HCT116 (cell line): ENCODE results near the gene TEX22. TPM values are rescaled to one million over a fixed set of nuclear protein-coding genes. Genes with fewer than 3 reads are reported as not detected.

Experiments used
- ATAC-seq: fragments of 200-7000 bp; cut with Tn5 transposase; 2 replicates; pipeline ENCODE4 v1.9.1; 2020; ENCODE audit warnings: mild to moderate bottlenecking, moderate library complexity
- BruUV-seq: library from RNA; stranded (reverse); fragments of 400-500 nt; replicated peaks from 2 replicates; lab custom pipeline; 2021; lab: Mats Ljungman, UMichigan
- CTCF ChIA-PET: fragments of 300-600 bp; sonication (Branson Sonifier 250); formaldehyde crosslinking; loops from one replicate; lab custom pipeline; 2021; ENCODE audit warnings: antibody characterized with exemption; lab: Charles Lee
- POLR2A ChIA-PET: fragments of 300-600, 350-600 bp; sonication (Branson Sonifier 250); formaldehyde crosslinking; loops from one replicate; lab custom pipeline; 2021; ENCODE audit warnings: antibody characterized with exemption; lab: Charles Lee
- RAD21 ChIA-PET, 2 experiments: fragments of 300-600 bp; sonication (Branson Sonifier 250); formaldehyde crosslinking; loops; one replicate each; lab custom pipeline; 2023; ENCODE audit warnings: low total read pairs in 2 of 2; ENCODE audit not compliant: uncharacterized antibody in 2 of 2, unreplicated experiment in 2 of 2, low non-redundant PET in 1 of 2; lab: Charles Lee
- DNase-seq: peaks from one replicate; pipeline ENCODE4 v3.0.0-alpha.2; 2010; ENCODE audit warnings: low read depth, low spot score
- H2AFZ ChIP-seq: fragments of 200-600 bp; shearing (Covaris generic), sonication (generic); 2 replicates; pipeline ENCODE4 v1.6.1; 2017; ENCODE audit warnings: low read depth, mixed run types, mixed read lengths, antibody characterized with exemption, low read length; ENCODE audit not compliant: poor library complexity, severe bottlenecking
- H3K27ac ChIP-seq: 2 replicates; pipeline ENCODE4 v1.5.1; 2012; ENCODE audit warnings: low read depth, low read length
- H3K27me3 ChIP-seq: fragments of 200-600 bp; sonication (generic); 2 replicates; pipeline ENCODE4 v1.6.1; 2016; ENCODE audit warnings: mixed run types, low read length, mixed read lengths; ENCODE audit not compliant: insufficient read depth
- H3K36me3 ChIP-seq, 2 experiments: fragments of 200-500 bp in 1 of 2; fragments of 200-600 bp in 1 of 2; sonication (Bioruptor generic) in 1 of 2; sonication (generic) in 1 of 2; 2 replicates each; pipeline versions ENCODE4 v1.5.1 to v1.6.1; 2014 to 2016; ENCODE audit warnings: low read length in 2 of 2, inconsistent platforms in 1 of 2, mixed read lengths in 1 of 2, mixed run types in 1 of 2; ENCODE audit not compliant: insufficient read depth in 2 of 2, control insufficient read depth in 1 of 2
- H3K4me1 ChIP-seq, 2 experiments: fragments of 200-600 bp in 1 of 2; sonication (generic) in 1 of 2; 2 replicates each; pipeline versions ENCODE4 v1.5.1 to v1.6.1; 2012 to 2017; ENCODE audit warnings: low read length in 2 of 2, inconsistent platforms in 1 of 2, mild to moderate bottlenecking in 1 of 2, mixed read lengths in 1 of 2, mixed run types in 1 of 2, moderate library complexity in 1 of 2; ENCODE audit not compliant: insufficient read depth in 2 of 2, control insufficient read depth in 1 of 2
- H3K4me2 ChIP-seq: fragments of 200-600 bp; sonication (generic); 2 replicates; pipeline ENCODE4 v1.6.1; 2017; ENCODE audit warnings: mixed run types, low read length, mixed read lengths
- H3K4me3 ChIP-seq, 2 experiments: fragments of 200-600 bp in 1 of 2; sonication (generic) in 1 of 2; replicated peaks in 1 of 2; 2 replicates each; pipeline ENCODE4 v1.5.1; 2011 to 2016; ENCODE audit warnings: low read length in 2 of 2, control low read depth in 1 of 2, low read depth in 1 of 2, mild to moderate bottlenecking in 1 of 2, mixed read lengths in 1 of 2, mixed run types in 1 of 2
- H3K79me2 ChIP-seq: fragments of 200-600 bp; sonication (generic); 2 replicates; pipeline ENCODE4 v1.6.1; 2017; ENCODE audit warnings: mild to moderate bottlenecking, mixed run types, low read length, moderate library complexity, mixed read lengths; ENCODE audit not compliant: insufficient read depth
- H3K9ac ChIP-seq: fragments of 200-600 bp; sonication (generic); 2 replicates; pipeline ENCODE4 v1.6.1; 2016; ENCODE audit warnings: low read length, mixed read lengths
- H3K9me2 ChIP-seq: fragments of 200-600 bp; sonication (generic), shearing (Covaris generic); 2 replicates; pipeline ENCODE4 v1.6.1; 2017; ENCODE audit warnings: mixed run types, mild to moderate bottlenecking, moderate library complexity; ENCODE audit not compliant: insufficient read depth
- H3K9me3 ChIP-seq, 2 experiments: fragments of 200-500 bp in 1 of 2; fragments of 200-600 bp in 1 of 2; sonication (Bioruptor generic) in 1 of 2; sonication (generic) in 1 of 2; 2 replicates each; pipeline ENCODE4 v1.6.1; 2014 to 2017; ENCODE audit warnings: low read length in 2 of 2, mixed read lengths in 2 of 2, inconsistent platforms in 1 of 2, low read depth in 1 of 2, mild to moderate bottlenecking in 1 of 2, mixed run types in 1 of 2, moderate library complexity in 1 of 2; ENCODE audit not compliant: control insufficient read depth in 1 of 2, insufficient read depth in 1 of 2
- H4K20me1 ChIP-seq: fragments of 200-600 bp; sonication (generic), shearing (Covaris generic); 2 replicates; pipeline ENCODE4 v1.6.1; 2017; ENCODE audit warnings: mixed run types, mild to moderate bottlenecking, moderate library complexity; ENCODE audit not compliant: insufficient read depth
- CEBPB ChIP-seq: IDR thresholded peaks from 2 replicates; pipeline ENCODE4 v1.6.1; 2012; ENCODE audit warnings: low read depth
- ELF1 ChIP-seq: IDR thresholded peaks from 2 replicates; pipeline ENCODE4 v1.6.1; 2012; ENCODE audit warnings: low read depth, borderline replicate concordance
- EZH2 ChIP-seq: fragments of 200-600 bp; sonication (generic); IDR thresholded peaks from 2 replicates; pipeline ENCODE4 v1.6.1; 2017; ENCODE audit warnings: antibody characterized with exemption, mixed run types
- JUND ChIP-seq: IDR thresholded peaks from 2 replicates; pipeline ENCODE4 v1.6.1; 2012
- TCF7L2 ChIP-seq: IDR thresholded peaks from 2 replicates; pipeline ENCODE4 v1.7.0; 2011; ENCODE audit warnings: borderline replicate concordance, inconsistent platforms; ENCODE audit not compliant: insufficient read depth, insufficient read length; ENCODE audit errors: extremely low read depth
- YY1 ChIP-seq: IDR thresholded peaks from 2 replicates; pipeline ENCODE4 v1.6.1; 2011; ENCODE audit warnings: low read length, low read depth, moderate library complexity, mild to moderate bottlenecking; ENCODE audit not compliant: insufficient replicate concordance; ENCODE audit errors: extremely low read depth
- ZNF274 ChIP-seq: fragments of 200-500 bp; sonication (Bioruptor generic); IDR thresholded peaks from 2 replicates; pipeline ENCODE4 v1.6.1; 2014; ENCODE audit warnings: mild to moderate bottlenecking, low read depth, low read length, inconsistent platforms
- intact Hi-C: fragments of 100-400 bp; cut with micrococcal nuclease; formaldehyde crosslinking; loops from 2 replicates; pipeline ENCODE4 v1.10.0; 2022
- total RNA-seq: library from RNA; stranded (reverse); gene quantifications from one replicate; pipeline ENCODE4 v1.2.1, GENCODE V29; 2021; ENCODE audit not compliant: unreplicated experiment
- TF ChIP-seq, protein P1 (sequence below): IDR thresholded peaks from 2 replicates; pipeline ENCODE4 v1.6.1; 2012
- TF ChIP-seq, protein P2 (sequence below), 3 experiments: fragments of 200-600 bp in 1 of 3; sonication (generic) in 1 of 3; IDR thresholded peaks in 2 of 3; conservative IDR thresholded peaks in 1 of 3; 2 replicates each; pipeline ENCODE4 v1.5.1; 2012 to 2017; ENCODE audit warnings: low read depth in 2 of 3, low read length in 2 of 3, antibody characterized with exemption in 1 of 3, borderline replicate concordance in 1 of 3, control low read depth in 1 of 3, mild to moderate bottlenecking in 1 of 3, mixed read lengths in 1 of 3, mixed run types in 1 of 3, moderate library complexity in 1 of 3; ENCODE audit not compliant: insufficient read depth in 1 of 3

TEX22 gene
- total RNA-seq, 1 experiment from 2014 or later, result 3.8 TPM

DNA sequence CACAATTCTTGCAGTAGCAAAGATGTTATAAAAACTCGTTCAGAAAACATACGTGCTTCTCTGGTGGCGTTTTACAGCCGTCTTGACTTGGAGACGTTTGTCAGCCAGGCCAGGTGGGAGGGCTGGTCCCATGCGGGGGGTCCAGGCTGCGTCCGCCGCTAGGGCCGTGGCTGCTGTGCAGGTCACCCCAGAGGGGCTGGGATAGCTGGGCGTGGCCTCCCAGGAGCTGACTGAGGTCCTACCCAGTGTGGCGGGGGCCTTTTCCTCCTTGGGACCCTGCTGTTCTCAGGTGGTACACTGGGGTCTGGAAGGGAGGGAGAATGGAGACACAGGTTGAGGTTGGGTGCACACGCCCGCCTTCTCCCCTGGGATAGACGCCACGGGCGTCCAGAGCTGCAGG, 46.5 kb downstream of the TEX22 start:
- Histone ChIP-seq H3K27ac (no peak overlapping the region), H3K4me2 (no peak overlapping the region), H2AFZ (no peak overlapping the region), H3K4me1 (no peaks in the 10 kb centered on the region), H3K36me3 (peaks cover 4 to 11% of the 10 kb centered on the region in 2 experiments; a peak in 2 of 4 replicates), H4K20me1 (no peaks in the 10 kb centered on the region), H3K9me3 (no peaks in the 10 kb centered on the region), H3K79me2 (peaks cover 28% of the 10 kb centered on the region; the same call in 1 of the 2 replicates), H3K4me3 (no peak overlapping the region), H3K9me2 (no peaks in the 10 kb centered on the region)
- DNase-seq, result no peak
- no peak for ATAC-seq
- intact Hi-C loops, result no loop called here
- ChIA-PET CTCF (no interaction called here), RAD21 (no interaction called here), POLR2A (no interaction called here)
- TF ChIP-seq JUND, result no peak
- no peak for TF ChIP-seq TCF7L2
- no peak for TF ChIP-seq EZH2
- TF ChIP-seq, all 23 proteins: peak for 0
- BruUV-seq, result no TSS peak
- Histone ChIP-seq H3K27me3 (no peaks in the 10 kb centered on the region), H3K9ac (no peak overlapping the region)

DNA sequence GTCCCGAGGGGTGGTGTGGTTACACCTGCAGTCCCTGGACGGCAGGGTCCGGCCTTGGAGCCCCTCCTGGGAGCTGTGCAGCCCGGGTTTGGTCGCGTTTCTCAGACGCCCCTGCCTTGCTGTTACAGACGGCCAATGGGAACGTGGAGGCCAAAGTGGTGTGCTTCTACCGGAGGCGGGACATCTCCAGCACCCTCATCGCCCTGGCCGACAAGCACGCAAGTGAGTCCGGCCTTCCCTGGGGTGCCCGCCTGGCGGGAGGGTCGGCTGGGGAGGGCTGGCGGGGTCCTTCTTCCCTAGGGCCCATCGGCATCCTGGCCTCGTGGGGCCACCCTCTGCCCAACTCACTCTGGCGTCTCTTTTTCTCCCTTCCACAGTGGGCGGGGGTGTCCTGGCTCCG, 47.0 kb downstream of the TEX22 start:
- DNase-seq (no peak), ATAC-seq (no peak)
- TF ChIP-seq ELF1 (no peak), YY1 (no peak), CEBPB (no peak), ZNF274 (no peak)
- TF ChIP-seq, protein P1, sequence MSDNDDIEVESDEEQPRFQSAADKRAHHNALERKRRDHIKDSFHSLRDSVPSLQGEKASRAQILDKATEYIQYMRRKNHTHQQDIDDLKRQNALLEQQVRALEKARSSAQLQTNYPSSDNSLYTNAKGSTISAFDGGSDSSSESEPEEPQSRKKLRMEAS, result no peak
- TF ChIP-seq, protein P2, sequence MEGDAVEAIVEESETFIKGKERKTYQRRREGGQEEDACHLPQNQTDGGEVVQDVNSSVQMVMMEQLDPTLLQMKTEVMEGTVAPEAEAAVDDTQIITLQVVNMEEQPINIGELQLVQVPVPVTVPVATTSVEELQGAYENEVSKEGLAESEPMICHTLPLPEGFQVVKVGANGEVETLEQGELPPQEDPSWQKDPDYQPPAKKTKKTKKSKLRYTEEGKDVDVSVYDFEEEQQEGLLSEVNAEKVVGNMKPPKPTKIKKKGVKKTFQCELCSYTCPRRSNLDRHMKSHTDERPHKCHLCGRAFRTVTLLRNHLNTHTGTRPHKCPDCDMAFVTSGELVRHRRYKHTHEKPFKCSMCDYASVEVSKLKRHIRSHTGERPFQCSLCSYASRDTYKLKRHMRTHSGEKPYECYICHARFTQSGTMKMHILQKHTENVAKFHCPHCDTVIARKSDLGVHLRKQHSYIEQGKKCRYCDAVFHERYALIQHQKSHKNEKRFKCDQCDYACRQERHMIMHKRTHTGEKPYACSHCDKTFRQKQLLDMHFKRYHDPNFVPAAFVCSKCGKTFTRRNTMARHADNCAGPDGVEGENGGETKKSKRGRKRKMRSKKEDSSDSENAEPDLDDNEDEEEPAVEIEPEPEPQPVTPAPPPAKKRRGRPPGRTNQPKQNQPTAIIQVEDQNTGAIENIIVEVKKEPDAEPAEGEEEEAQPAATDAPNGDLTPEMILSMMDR (IDR thresholded peaks at IDR 0.05 in 2 of 3, conservative IDR thresholded peaks at IDR 0.05 in 1 of 3; ENCODE audit: borderline replicate concordance in 1 of 3, insufficient read depth in 1 of 3, low read depth in 2 of 3, low read length in 2 of 3), result no peak
- intact Hi-C loops, result no loop called here
- Histone ChIP-seq H3K9ac (no peak overlapping the region), H3K9me2 (no peaks in the 10 kb centered on the region), H3K9me3 (no peaks in the 10 kb centered on the region), H3K79me2 (peaks cover 23% of the 10 kb centered on the region; the same call in 1 of the 2 replicates), H3K4me3 (no peak overlapping the region), H3K36me3 (peaks cover 4 to 13% of the 10 kb centered on the region in 2 experiments; a peak in 2 of 4 replicates), H3K4me2 (no peak overlapping the region), H3K27ac (no peak overlapping the region), H3K27me3 (no peaks in the 10 kb centered on the region), H4K20me1 (no peaks in the 10 kb centered on the region), H3K4me1 (no peaks in the 10 kb centered on the region), H2AFZ (no peak overlapping the region)
- ChIA-PET RAD21 (no interaction called here), POLR2A (no interaction called here), CTCF (no interaction called here)
- BruUV-seq, result no TSS peak
